ENCODE data around the gene ERBIN. TPM values are rescaled to one million over a fixed set of nuclear protein-coding genes. Genes with fewer than 3 reads are reported as not detected.

The ERBIN gene
- total RNA-seq, 1 experiment from 2014 or later: 88.4 TPM

DNA sequence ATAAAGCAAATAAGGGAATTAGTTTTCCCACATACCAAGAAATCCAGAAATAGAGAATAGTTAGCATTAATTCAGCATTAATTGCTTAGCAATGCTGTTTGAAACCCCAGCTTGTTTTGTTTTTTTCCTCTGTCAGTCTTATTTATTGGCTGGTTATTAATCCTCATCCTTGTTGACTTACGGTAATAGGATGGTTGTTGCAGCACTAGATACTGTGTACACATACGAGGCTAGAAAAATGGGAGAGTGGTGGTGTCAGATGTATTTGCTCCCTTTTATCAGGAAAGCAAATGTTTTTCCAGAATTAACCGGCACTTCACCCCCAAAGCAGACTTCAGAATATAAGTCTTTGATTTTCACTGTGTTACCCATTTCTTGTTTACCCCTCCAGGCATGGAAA, 60.4 kb downstream of the ERBIN start:
- Histone ChIP-seq H3K36me3 (ENCODE audit: control insufficient read depth, insufficient read depth, low read length) (no peaks in the 10 kb centered on the region), H3K4me1 (ENCODE audit: control insufficient read depth, insufficient read depth, low read length) (peaks cover 24% of the 10 kb centered on the region), H3K27ac (ENCODE audit: low read length) (no peak overlapping the region), H3K4me3 (ENCODE audit: low read depth in 2 of 2, low read length in 2 of 2) (no peak overlapping the region), H3K27me3 (ENCODE audit: control insufficient read depth, insufficient read depth, low read length) (no peaks in the 10 kb centered on the region), H3K9me3 (ENCODE audit: control insufficient read depth, insufficient read depth, low read depth, low read length) (no peaks in the 10 kb centered on the region)
- DNase-seq (ENCODE audit: low read depth, low spot score): no peak
- CTCF ChIA-PET: no interaction called here
- TF ChIP-seq POLR2AphosphoS5 (IDR thresholded peaks at IDR 0.05; ENCODE audit: low read depth, low read length) (no peak), SIN3A (IDR thresholded peaks at IDR 0.05; ENCODE audit: borderline replicate concordance, insufficient read depth, low read depth, low read length) (no peak), REST (IDR thresholded peaks at IDR 0.05; ENCODE audit: insufficient read depth in 1 of 2, low read depth in 2 of 2, low read length in 1 of 2) (no peak), TCF7L2 (IDR thresholded peaks at IDR 0.05; ENCODE audit: low read depth, low read length) (no peak), CTCF (IDR thresholded peaks at IDR 0.05) (no peak)
- no TSS peak for BruUV-seq (replicated peaks)
- in situ Hi-C loops (cut with HindIII; ENCODE audit: low pct_unique_long_range_greater_than_20kb, low sequenced_read_pairs) (no loop called here), intact Hi-C loops (cut with micrococcal nuclease; ENCODE audit: unreplicated experiment) (no loop called here)
- POLR2A ChIA-PET: no interaction called here
- ATAC-seq: no peak

DNA sequence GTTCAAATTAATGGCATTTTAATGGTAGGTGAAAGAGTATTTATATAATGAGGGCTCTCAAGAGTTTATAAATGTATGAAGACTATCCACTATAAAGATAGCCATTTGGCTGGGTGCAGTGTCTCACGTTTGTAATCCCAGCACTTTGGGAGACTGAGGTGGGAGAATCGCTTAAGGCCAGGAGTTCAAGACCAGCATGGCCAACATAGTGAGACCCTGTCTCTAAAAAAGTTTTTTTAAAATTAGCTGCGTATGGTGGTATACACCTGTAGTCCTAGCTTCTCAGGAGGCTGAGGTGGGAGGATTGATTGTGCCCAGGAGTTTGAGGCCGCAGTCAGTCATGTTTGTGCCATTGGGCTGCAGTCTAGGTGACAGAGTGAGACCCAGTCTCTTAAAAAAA, 61.6 kb downstream of the ERBIN start:
- no peaks in the 10 kb centered on the region for H3K9me3 ChIP-seq (ENCODE audit: control insufficient read depth, insufficient read depth, low read depth, low read length)
- no peak overlapping the region for H3K4me3 ChIP-seq (ENCODE audit: low read depth in 2 of 2, low read length in 2 of 2)
- peaks cover 6% of the 10 kb centered on the region; the same call in 1 of the 2 replicates for H3K36me3 ChIP-seq (ENCODE audit: control insufficient read depth, insufficient read depth, low read length)
- intact Hi-C loops (cut with micrococcal nuclease; ENCODE audit: unreplicated experiment): no loop called here
- H3K4me1 ChIP-seq (ENCODE audit: control insufficient read depth, insufficient read depth, low read length): peaks cover 20% of the 10 kb centered on the region
- in situ Hi-C loops (cut with HindIII; ENCODE audit: low pct_unique_long_range_greater_than_20kb, low sequenced_read_pairs): no loop called here
- CTCF ChIA-PET: interaction anchor here (0.7 kb wide), 1 partner anchor 51 kb away, joined by 5 read pairs; no protein-coding TSS in a partner anchor
- no TSS peak for BruUV-seq (replicated peaks)
- no peak overlapping the region for H3K27ac ChIP-seq (ENCODE audit: low read length)
- TF ChIP-seq REST (IDR thresholded peaks at IDR 0.05; ENCODE audit: insufficient read depth in 1 of 2, low read depth in 2 of 2, low read length in 1 of 2): no peak
- no peak for TF ChIP-seq POLR2AphosphoS5 (IDR thresholded peaks at IDR 0.05; ENCODE audit: low read depth, low read length)
- TF ChIP-seq SIN3A (IDR thresholded peaks at IDR 0.05; ENCODE audit: borderline replicate concordance, insufficient read depth, low read depth, low read length): no peak
- TF ChIP-seq CTCF (IDR thresholded peaks at IDR 0.05): no peak
- TF ChIP-seq TCF7L2 (IDR thresholded peaks at IDR 0.05; ENCODE audit: low read depth, low read length): no peak
- ATAC-seq (no peak), DNase-seq (ENCODE audit: low read depth, low spot score) (no peak)
- no peaks in the 10 kb centered on the region for H3K27me3 ChIP-seq (ENCODE audit: control insufficient read depth, insufficient read depth, low read length)
- POLR2A ChIA-PET: interaction anchor here (0.6 kb wide), 2 partner anchors 53 to 62 kb away, joined by 3 to 5 read pairs; partner anchors contain the start of gene ERBIN
